MM.1S (cell line): Measurements from ENCODE around the gene DFFA.
"Not testable (repeated sequence)": the region's sequence is repeated elsewhere in the genome, so short reads cannot be mapped to it uniquely, and the experiment has no call there.

Source experiments
- DNase-seq: peaks from one replicate; pipeline ENCODE4 v3.0.0-alpha.2; 2015
- H2AFZ ChIP-seq: fragments of 300-600 bp; sonication (generic); 2 replicates; pipeline ENCODE4 v1.6.0; 2016; ENCODE audit warnings: antibody characterized with exemption, low read length
- H3F3A ChIP-seq: fragments of 300-600 bp; sonication (generic); 2 replicates; pipeline ENCODE4 v1.6.1; 2016; ENCODE audit warnings: mild to moderate bottlenecking, antibody characterized with exemption, low read length, moderate library complexity, mixed read lengths; ENCODE audit not compliant: insufficient read depth
- H3K27ac ChIP-seq: fragments of 300-600 bp; sonication (generic); 2 replicates; pipeline ENCODE4 v1.5.1; 2016; ENCODE audit warnings: mild to moderate bottlenecking, low read length
- H3K27me3 ChIP-seq: fragments of 300-600 bp; sonication (generic); replicated peaks from 2 replicates; pipeline ENCODE4 v1.6.0; 2016; ENCODE audit warnings: low read length; ENCODE audit not compliant: insufficient read depth
- H3K36me3 ChIP-seq: fragments of 300-600 bp; sonication (generic); replicated peaks from 2 replicates; pipeline ENCODE4 v1.6.1; 2016; ENCODE audit warnings: mild to moderate bottlenecking, low read length, mixed read lengths; ENCODE audit not compliant: insufficient read depth
- H3K4me1 ChIP-seq: fragments of 300-600 bp; sonication (generic); 2 replicates; pipeline ENCODE4 v1.6.1; 2016; ENCODE audit warnings: low read length, mixed read lengths
- H3K4me2 ChIP-seq: fragments of 300-600 bp; sonication (generic); 2 replicates; pipeline ENCODE4 v1.6.0; 2016; ENCODE audit warnings: low read depth, low read length
- H3K4me3 ChIP-seq: fragments of 300-600 bp; sonication (generic); 2 replicates; pipeline ENCODE4 v1.5.1; 2016; ENCODE audit warnings: low read length, mixed read lengths
- H3K79me2 ChIP-seq: fragments of 300-600 bp; sonication (generic); 2 replicates; pipeline ENCODE4 v1.6.1; 2016; ENCODE audit warnings: mixed run types, low read length, mixed read lengths
- H3K9ac ChIP-seq: fragments of 300-600 bp; sonication (generic); 2 replicates; pipeline ENCODE4 v1.6.1; 2016; ENCODE audit warnings: low read length, mixed read lengths
- H3K9me2 ChIP-seq: fragments of 300-600 bp; sonication (generic); replicated peaks from 2 replicates; pipeline ENCODE4 v1.6.1; 2016; ENCODE audit warnings: mild to moderate bottlenecking, low read length, mixed read lengths; ENCODE audit not compliant: insufficient read depth
- H3K9me3 ChIP-seq: fragments of 300-600 bp; sonication (generic); replicated peaks from 2 replicates; pipeline ENCODE4 v1.6.1; 2016; ENCODE audit warnings: mild to moderate bottlenecking, low read length, mixed read lengths; ENCODE audit not compliant: insufficient read depth
- H4K20me1 ChIP-seq: fragments of 300-600 bp; sonication (generic); 2 replicates; pipeline ENCODE4 v1.6.1; 2016; ENCODE audit warnings: mild to moderate bottlenecking, low read length, moderate library complexity, mixed read lengths; ENCODE audit not compliant: insufficient read depth
- CTCF ChIP-seq: fragments of 300-600 bp; sonication (generic); IDR thresholded peaks from 2 replicates; pipeline ENCODE4 v1.5.1; 2016; ENCODE audit warnings: antibody characterized with exemption, low read length, mixed read lengths
- EZH2 ChIP-seq: fragments of 300-600 bp; sonication (generic); optimal IDR thresholded peaks from 2 replicates; pipeline ENCODE3; 2017; ENCODE audit warnings: low read depth, mild to moderate bottlenecking, antibody characterized with exemption, low read length, mixed read lengths
- EZH2phosphoT487 ChIP-seq: fragments of 300-600 bp; sonication (generic); IDR thresholded peaks from 2 replicates; pipeline ENCODE4 v1.6.1; 2018; ENCODE audit warnings: antibody characterized with exemption, low read length

Gene DFFA

GRCh38 chr1:10475510-10475909 is 3.2 kb upstream of the DFFA start:
- no peak for DNase-seq
- Histone ChIP-seq H3K4me3 (peak overlapping the region; percentile 100), H3K9me3 (no peaks in the 10 kb centered on the region), H3K36me3 (no peaks in the 10 kb centered on the region), H3K4me2 (peak overlapping the region; percentile 98), H3F3A (peaks cover 19% of the 10 kb centered on the region), H3K4me1 (peaks cover 14% of the 10 kb centered on the region; the same call in 1 of the 2 replicates), H3K9ac (peak overlapping the region; percentile 65), H3K27me3 (no peaks in the 10 kb centered on the region), H3K79me2 (peaks cover 60% of the 10 kb centered on the region), H2AFZ (peak overlapping the region; percentile 88), H4K20me1 (no peaks in the 10 kb centered on the region), H3K9me2 (no peaks in the 10 kb centered on the region), H3K27ac (no peak overlapping the region)
- TF ChIP-seq EZH2phosphoT487 (no peak), EZH2 (no peak), CTCF (no peak)

GRCh38 chr1:10474613-10475507 is 2.5 kb upstream of the DFFA start, which contains the start of gene PEX14:
TSS of gene PEX14 (plus strand) at chr1:10474950. CDS start at chr1:10474967, 17 bp downstream.
- Histone ChIP-seq H3K4me1 (peaks cover 14% of the 10 kb centered on the region; the same call in 1 of the 2 replicates), H3K36me3 (no peaks in the 10 kb centered on the region), H3K9me3 (no peaks in the 10 kb centered on the region), H3K27me3 (no peaks in the 10 kb centered on the region), H3K4me2 (peak within 1 kb of the TSS; percentile 98), H3K4me3 (peak within 1 kb of the TSS; percentile 100), H2AFZ (peak within 1 kb of the TSS; percentile 88), H3K79me2 (peaks cover 59% of the 10 kb centered on the region), H3K9me2 (no peaks in the 10 kb centered on the region), H3F3A (peaks cover 19% of the 10 kb centered on the region), H3K27ac (no peak within 1 kb of the TSS), H4K20me1 (no peaks in the 10 kb centered on the region), H3K9ac (peak within 1 kb of the TSS; percentile 65)
- DNase-seq: peak; percentile 92
- TF ChIP-seq EZH2phosphoT487: no peak
- no peak for TF ChIP-seq CTCF

- H3K9me2 ChIP-seq, DNase-seq, H3K36me3 ChIP-seq, H3K27ac ChIP-seq, H3K9me3 ChIP-seq, H3K27me3 ChIP-seq, H3K9ac ChIP-seq, H4K20me1 ChIP-seq: not testable (repeated sequence)
- Histone ChIP-seq H3K4me3 (peak overlapping the region; percentile 100), H3F3A (peaks cover 19% of the 10 kb centered on the region), H3K4me1 (peaks cover 14% of the 10 kb centered on the region; the same call in 1 of the 2 replicates), H3K4me2 (peak overlapping the region; percentile 49; the same call in 1 of the 2 replicates), H2AFZ (peak overlapping the region; percentile 88), H3K79me2 (peaks cover 55% of the 10 kb centered on the region)
Observed at GRCh38 chr1:10474309-10474612, 1.9 kb upstream of the DFFA start.

DNA sequence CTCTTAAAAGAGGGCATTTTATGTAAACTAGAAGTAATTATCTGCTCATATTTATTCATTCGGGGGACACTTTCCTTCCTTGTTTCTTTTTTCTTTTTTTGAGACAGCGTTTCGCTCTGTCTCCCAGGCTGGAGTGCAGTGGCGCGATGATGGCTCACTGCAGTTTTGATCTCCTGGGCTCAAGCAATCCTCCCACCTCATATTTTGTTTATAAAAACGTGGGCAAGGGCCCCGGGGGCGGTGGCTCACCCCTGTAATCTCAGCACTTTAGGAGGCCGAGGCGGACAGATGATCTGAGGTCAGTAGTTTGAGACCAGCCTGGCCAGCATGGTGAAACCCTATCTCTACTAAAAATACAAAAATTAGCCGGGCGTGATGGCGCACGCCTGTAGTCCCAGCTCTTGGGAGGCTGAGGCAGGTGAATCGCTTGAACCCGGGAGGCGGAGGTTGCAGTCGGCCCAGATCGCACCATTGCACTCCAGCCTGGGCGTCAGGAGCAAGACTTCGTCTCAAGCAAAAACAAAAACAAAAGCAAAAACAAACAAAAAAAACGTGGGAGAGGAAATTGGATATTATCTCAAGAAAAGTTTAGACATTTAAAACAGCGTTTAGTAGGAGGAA is 926 bp upstream of the DFFA start:
- Histone ChIP-seq H3K4me2 (peak overlapping the region; percentile 81), H3K9me3 (no peaks in the 10 kb centered on the region), H3F3A (peaks cover 19% of the 10 kb centered on the region), H3K79me2 (peaks cover 45% of the 10 kb centered on the region), H3K36me3 (no peaks in the 10 kb centered on the region), H3K4me3 (peak overlapping the region; percentile 75), H3K27ac (peak overlapping the region; percentile 59; the same call in 1 of the 2 replicates), H2AFZ (peak overlapping the region; percentile 81), H3K27me3 (no peaks in the 10 kb centered on the region), H3K9me2 (no peaks in the 10 kb centered on the region), H4K20me1 (no peaks in the 10 kb centered on the region), H3K4me1 (peaks cover 14% of the 10 kb centered on the region; the same call in 1 of the 2 replicates), H3K9ac (peak overlapping the region; percentile 38; the same call in 1 of the 2 replicates)
- TF ChIP-seq EZH2phosphoT487 (no peak), CTCF (no peak), EZH2 (no peak)
- DNase-seq: no peak
